ENCODE measurements around the gene SF3A2.

DNA sequence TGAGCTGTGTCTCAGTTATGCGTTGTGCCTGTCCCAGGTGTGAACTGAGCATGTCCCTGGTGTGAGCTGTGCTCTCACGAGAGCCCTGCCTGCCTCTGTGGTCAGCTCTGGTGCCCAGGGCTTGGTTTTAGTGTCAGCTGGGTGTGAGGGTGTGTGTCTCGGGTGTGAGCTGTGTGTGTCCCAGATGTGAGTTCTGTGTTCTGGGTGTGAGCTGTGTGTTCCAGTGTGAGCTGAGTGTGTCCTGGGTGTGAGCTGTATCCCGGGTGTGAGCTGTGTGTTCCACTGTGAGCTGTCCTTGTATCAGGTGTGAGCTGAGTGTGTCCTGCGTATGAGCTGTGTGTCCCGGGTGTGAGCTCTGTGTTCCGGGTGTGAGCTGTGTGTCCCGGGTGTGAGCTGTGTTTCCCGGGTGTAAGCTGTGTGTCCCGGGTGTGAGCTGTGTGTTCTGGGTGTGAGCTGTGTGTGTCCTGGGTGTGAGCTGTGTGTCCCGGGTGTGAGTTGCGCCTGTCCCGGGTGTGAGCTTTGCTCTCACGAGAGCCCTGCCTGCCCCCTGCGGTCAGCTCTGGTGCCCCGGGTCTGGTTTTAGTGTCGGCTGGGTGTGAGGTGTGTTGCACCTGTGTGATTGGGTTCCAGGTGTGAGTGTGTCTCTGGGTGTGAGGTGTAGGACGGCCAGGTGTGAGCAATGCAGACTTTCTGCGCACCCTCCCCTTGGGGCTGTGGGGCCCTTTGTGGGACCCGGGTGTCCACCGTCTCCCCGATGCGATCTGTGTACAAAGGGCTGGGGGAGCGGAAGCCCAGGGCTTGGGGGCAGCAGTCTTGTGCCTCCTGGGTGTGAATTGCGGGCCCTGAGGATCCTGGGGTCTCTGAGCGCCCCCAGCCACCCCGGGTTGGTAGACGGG is 52.4 kb downstream of the SF3A2 start:
- TF ChIP-seq CTCF (IDR thresholded peaks at IDR 0.05) (no peak), EZH2 (IDR thresholded peaks at IDR 0.05; ENCODE audit: borderline replicate concordance, insufficient read depth, low read depth, low read length, poor library complexity, severe bottlenecking) (no peak)
